CD8-positive, alpha-beta memory T cell (primary cell): Measurements from ENCODE around the gene CLRN1. TPM values are rescaled to one million over a fixed set of nuclear protein-coding genes. Genes with fewer than 3 reads are reported as not detected.

ENCODE experiments used
- CTCF ChIA-PET: fragments of 350-600 bp; sonication (Branson Sonifier 250); formaldehyde crosslinking; loops from one replicate; lab custom pipeline; 2021; ENCODE audit warnings: antibody characterized with exemption; lab: Charles Lee
- POLR2A ChIA-PET: fragments of 350-600 bp; sonication (Branson Sonifier 250); formaldehyde crosslinking; loops from one replicate; lab custom pipeline; 2021; ENCODE audit warnings: antibody characterized with exemption; lab: Charles Lee
- DNase-seq, 5 donors: peaks; one replicate each; pipeline versions ENCODE4 v3.0.0 to v3.0.0-alpha.2; 2020 to 2022; ENCODE audit warnings: mixed read lengths in 1 of 5
- H3K27ac ChIP-seq: one replicate; pipeline ENCODE4 v1.7.0; 2013; ENCODE audit warnings: low read depth, mild to moderate bottlenecking, low read length, moderate library complexity
- H3K27me3 ChIP-seq: 2 replicates; pipeline ENCODE4 v1.7.0; 2013; ENCODE audit warnings: low read length, mild to moderate bottlenecking; ENCODE audit not compliant: insufficient read depth, poor library complexity, severe bottlenecking
- H3K36me3 ChIP-seq: 2 replicates; pipeline ENCODE4 v1.7.0; 2013; ENCODE audit warnings: mild to moderate bottlenecking, low read length, moderate library complexity; ENCODE audit not compliant: insufficient read depth
- H3K4me1 ChIP-seq: 2 replicates; pipeline ENCODE4 v1.7.0; 2013; ENCODE audit warnings: mild to moderate bottlenecking, low read length, moderate library complexity; ENCODE audit not compliant: insufficient read depth
- H3K4me3 ChIP-seq: 2 replicates; pipeline ENCODE4 v1.7.0; 2013; ENCODE audit warnings: mild to moderate bottlenecking, low read length
- H3K9me3 ChIP-seq: 2 replicates; pipeline ENCODE4 v1.7.0; 2013; ENCODE audit warnings: mild to moderate bottlenecking, low read length
- H3K27ac Mint-ChIP-seq, 8 donors: one replicate each; pipeline ENCODE4 v1.8.0; 2020 to 2021; ENCODE audit warnings: mixed read lengths in 8 of 8, mild to moderate bottlenecking in 6 of 8, inconsistent platforms in 3 of 8, moderate library complexity in 3 of 8
- H3K27me3 Mint-ChIP-seq, 2 donors: one replicate each; pipeline ENCODE4 v1.8.0; 2020 to 2021; ENCODE audit warnings: mixed read lengths in 2 of 2, mild to moderate bottlenecking in 1 of 2, moderate library complexity in 1 of 2
- H3K36me3 Mint-ChIP-seq, 3 donors: one replicate each; pipeline ENCODE4 v1.8.0; 2020 to 2021; ENCODE audit warnings: mixed read lengths in 3 of 3, inconsistent platforms in 1 of 3, mild to moderate bottlenecking in 1 of 3
- H3K4me1 Mint-ChIP-seq, 3 donors: one replicate each; pipeline ENCODE4 v1.8.0; 2020 to 2021; ENCODE audit warnings: mixed read lengths in 3 of 3, inconsistent platforms in 1 of 3, mild to moderate bottlenecking in 1 of 3
- H3K4me3 Mint-ChIP-seq, 7 donors: one replicate each; pipeline ENCODE4 v1.8.0; 2020 to 2021; ENCODE audit warnings: mixed read lengths in 7 of 7, mild to moderate bottlenecking in 6 of 7, moderate library complexity in 4 of 7, inconsistent platforms in 2 of 7
- H3K9me3 Mint-ChIP-seq, 5 donors: one replicate each; pipeline ENCODE4 v1.8.0; 2020 to 2022; ENCODE audit warnings: mixed read lengths in 5 of 5, mild to moderate bottlenecking in 3 of 5, moderate library complexity in 2 of 5, inconsistent platforms in 1 of 5
- polyA plus RNA-seq: library from polyadenylated mRNA; unstranded; fragments of 300-500 nt; fragmentation: Illumina TruSeq; gene quantifications from one replicate; pipeline ENCODE4 v1.2.3, GENCODE V29; 2021
- total RNA-seq, 2 experiments: library from RNA; stranded (reverse); gene quantifications; one replicate each; pipeline ENCODE4 v1.2.3, GENCODE V29; 2021

Gene CLRN1
- total and polyA plus RNA-seq, 3 experiments from 2014 or later = not detected

DNA sequence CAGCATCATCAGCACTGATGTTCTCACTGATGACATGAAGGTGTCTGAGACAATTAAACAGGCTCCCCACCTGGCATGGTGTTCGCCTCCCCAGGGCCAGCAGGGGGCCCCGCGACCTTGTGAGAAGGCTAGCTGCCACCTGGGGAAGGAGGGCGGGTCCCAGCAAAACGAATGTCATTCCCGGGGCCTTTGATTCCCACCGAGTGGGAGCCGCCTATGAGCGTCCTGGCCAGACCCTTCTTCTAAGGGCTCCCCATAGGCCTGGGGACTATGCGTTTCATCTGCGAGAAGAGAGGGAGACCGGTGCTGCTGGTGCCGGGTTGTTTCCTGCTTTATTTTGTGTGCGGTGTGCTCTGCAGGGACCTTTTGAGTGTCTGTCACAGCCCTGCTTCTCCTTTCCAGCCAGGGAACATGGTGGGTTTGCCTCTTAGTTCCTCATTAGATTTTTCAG lies 46.8 kb downstream of the CLRN1 start:
- H3K27me3 Mint-ChIP-seq = peaks cover 8 to 27% of the 10 kb centered on the region in 2 donors

DNA sequence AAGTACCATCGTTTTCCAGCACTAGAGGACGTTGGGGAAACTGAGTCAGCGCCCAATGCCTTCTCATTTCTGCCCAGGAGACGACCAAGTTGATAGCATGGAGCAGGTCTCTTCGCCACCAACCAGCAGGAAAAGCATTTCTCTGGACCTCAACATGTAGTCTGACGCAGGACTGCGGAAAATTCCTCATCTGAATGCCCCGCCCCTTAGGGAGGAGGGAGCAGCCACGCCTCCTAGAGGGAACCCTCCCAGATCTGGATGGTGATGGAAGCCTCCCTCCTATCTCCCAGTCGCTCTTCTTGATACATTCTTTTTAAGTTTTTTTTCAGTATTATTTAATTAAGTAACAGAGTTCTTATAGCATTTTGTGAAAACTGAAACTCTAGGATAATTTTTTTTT lies 49.9 kb downstream of the CLRN1 start:
- POLR2A ChIA-PET = no interaction called here

More for the DNA sequence above, 46.8 kb downstream of the CLRN1 start:
- Mint-ChIP-seq H3K4me3 (peak overlapping the region in 6 of 7 donors; percentile 52 to 66 (median 58)), H3K27ac (no peak overlapping the region), H3K4me1 (peaks cover 4 to 9% (median 7%) of the 10 kb centered on the region in 3 donors), H3K9me3 (no peaks in the 10 kb centered on the region), H3K36me3 (no peaks in the 10 kb centered on the region)
- POLR2A ChIA-PET = no interaction called here
- Histone ChIP-seq H3K4me3 (no peak overlapping the region), H3K4me1 (no peaks in the 10 kb centered on the region), H3K27ac (no peak overlapping the region), H3K9me3 (no peaks in the 10 kb centered on the region), H3K27me3 (no peaks in the 10 kb centered on the region), H3K36me3 (no peaks in the 10 kb centered on the region)
- CTCF ChIA-PET = no interaction called here
- peak; percentile 4 to 51 (median 19) for DNase-seq

DNA sequence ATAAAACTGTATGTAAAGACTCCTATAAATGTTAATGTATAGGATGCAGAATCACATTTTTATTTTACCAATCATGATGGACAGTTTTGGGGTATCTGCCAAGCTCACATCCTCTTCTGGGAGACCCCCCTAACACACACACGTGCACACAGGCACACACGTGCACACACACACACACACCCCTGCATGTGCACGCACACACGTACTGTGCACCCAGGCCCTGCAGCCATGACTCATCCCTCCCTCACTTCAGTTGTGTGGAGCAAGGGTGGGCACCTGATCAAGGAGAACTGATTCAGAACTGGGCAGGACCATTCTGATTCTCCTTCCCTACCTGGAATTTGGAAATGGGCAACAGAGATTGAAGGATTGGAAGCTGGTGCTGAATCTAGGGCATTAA lies 51.3 kb downstream of the CLRN1 start:
- peaks cover 4 to 9% (median 7%) of the 10 kb centered on the region in 3 donors for H3K4me1 Mint-ChIP-seq

More for the DNA sequence above, 49.9 kb downstream of the CLRN1 start:
- Histone ChIP-seq H3K27ac (no peak overlapping the region), H3K27me3 (no peaks in the 10 kb centered on the region), H3K36me3 (no peaks in the 10 kb centered on the region), H3K4me3 (no peak overlapping the region), H3K4me1 (no peaks in the 10 kb centered on the region), H3K9me3 (no peaks in the 10 kb centered on the region)
- DNase-seq = no peak
- Mint-ChIP-seq H3K4me3 (no peak overlapping the region), H3K36me3 (no peaks in the 10 kb centered on the region), H3K27me3 (peaks cover 13 to 46% of the 10 kb centered on the region in 2 donors), H3K4me1 (peaks cover 4 to 9% (median 7%) of the 10 kb centered on the region in 3 donors), H3K9me3 (no peaks in the 10 kb centered on the region), H3K27ac (no peak overlapping the region)
- CTCF ChIA-PET = no interaction called here

DNA sequence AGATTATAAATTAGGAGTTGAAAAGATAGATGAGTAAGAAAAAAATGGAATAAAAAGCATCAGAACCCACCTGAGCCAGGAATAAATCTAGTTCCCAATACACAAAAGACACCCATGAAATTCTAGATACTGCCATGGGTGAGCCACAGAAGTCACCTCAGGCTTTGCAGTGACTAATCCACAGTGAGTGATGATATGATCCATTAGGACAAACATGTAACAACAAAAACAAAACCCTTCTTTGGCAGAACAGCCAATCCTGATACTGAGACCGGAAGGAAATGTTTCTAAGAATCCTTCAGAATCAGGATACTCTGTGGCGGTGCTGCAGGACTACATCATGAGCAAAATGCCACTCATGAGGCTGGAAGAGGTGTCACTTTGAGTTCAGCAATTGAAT lies 52.3 kb downstream of the CLRN1 start:
- H3K9me3 Mint-ChIP-seq = no peaks in the 10 kb centered on the region
- H3K36me3 Mint-ChIP-seq = no peaks in the 10 kb centered on the region
- H3K4me1 Mint-ChIP-seq = no peaks in the 10 kb centered on the region
- Histone ChIP-seq H3K36me3 (no peaks in the 10 kb centered on the region), H3K4me3 (no peak overlapping the region), H3K9me3 (no peaks in the 10 kb centered on the region), H3K27me3 (no peaks in the 10 kb centered on the region), H3K4me1 (no peaks in the 10 kb centered on the region), H3K27ac (no peak overlapping the region)
- ChIA-PET CTCF (no interaction called here), POLR2A (no interaction called here)
- peaks cover 8 to 49% of the 10 kb centered on the region in 2 donors for H3K27me3 Mint-ChIP-seq
- no peak for DNase-seq
- no peak overlapping the region for H3K4me3 Mint-ChIP-seq
- H3K27ac Mint-ChIP-seq = no peak overlapping the region

More for the DNA sequence above, 51.3 kb downstream of the CLRN1 start:
- no peaks in the 10 kb centered on the region for H3K36me3 Mint-ChIP-seq
- POLR2A ChIA-PET = no interaction called here
- no peak overlapping the region for H3K4me3 ChIP-seq
- no peaks in the 10 kb centered on the region for H3K36me3 ChIP-seq
- peaks cover 14 to 51% of the 10 kb centered on the region in 2 donors for H3K27me3 Mint-ChIP-seq
- no peak overlapping the region for H3K4me3 Mint-ChIP-seq
- no peaks in the 10 kb centered on the region for H3K9me3 Mint-ChIP-seq
- no peak overlapping the region for H3K27ac Mint-ChIP-seq
- H3K27ac ChIP-seq = no peak overlapping the region
- DNase-seq = no peak
- H3K9me3 ChIP-seq = no peaks in the 10 kb centered on the region
- CTCF ChIA-PET = no interaction called here
- no peaks in the 10 kb centered on the region for H3K27me3 ChIP-seq
- H3K4me1 ChIP-seq = no peaks in the 10 kb centered on the region

DNA sequence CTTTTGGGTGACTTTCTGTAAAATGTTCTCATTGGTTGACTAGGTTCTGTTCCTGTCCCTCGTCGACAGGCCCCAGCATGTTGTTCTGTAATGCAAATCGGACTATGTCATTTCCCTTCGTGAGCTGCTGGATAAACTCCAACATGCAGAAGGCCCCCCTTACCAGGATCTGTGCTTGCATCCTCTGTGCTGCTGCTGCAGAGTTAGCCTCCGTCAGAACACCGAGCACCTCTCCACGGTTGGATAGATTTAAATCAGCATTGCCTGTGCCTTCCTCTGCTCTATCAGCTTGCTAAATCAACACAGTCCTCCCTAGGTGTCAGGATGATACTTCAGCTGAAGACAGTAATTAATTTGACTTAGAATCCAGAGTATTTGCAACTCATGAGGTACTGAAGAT lies 54.6 kb downstream of the CLRN1 start:
- H3K9me3 ChIP-seq = no peaks in the 10 kb centered on the region
- H3K36me3 Mint-ChIP-seq = no peaks in the 10 kb centered on the region
- ChIA-PET CTCF (no interaction called here), POLR2A (no interaction called here)
- H3K4me1 Mint-ChIP-seq = no peaks in the 10 kb centered on the region
- H3K4me1 ChIP-seq = no peaks in the 10 kb centered on the region
- no peaks in the 10 kb centered on the region for H3K36me3 ChIP-seq
- no peak overlapping the region for H3K4me3 ChIP-seq
- no peak overlapping the region for H3K4me3 Mint-ChIP-seq
- H3K9me3 Mint-ChIP-seq = no peaks in the 10 kb centered on the region
- no peak for DNase-seq
- no peak overlapping the region for H3K27ac Mint-ChIP-seq
- no peak overlapping the region for H3K27ac ChIP-seq
- peaks cover 7 to 49% of the 10 kb centered on the region in 2 donors for H3K27me3 Mint-ChIP-seq
- H3K27me3 ChIP-seq = no peaks in the 10 kb centered on the region

DNA sequence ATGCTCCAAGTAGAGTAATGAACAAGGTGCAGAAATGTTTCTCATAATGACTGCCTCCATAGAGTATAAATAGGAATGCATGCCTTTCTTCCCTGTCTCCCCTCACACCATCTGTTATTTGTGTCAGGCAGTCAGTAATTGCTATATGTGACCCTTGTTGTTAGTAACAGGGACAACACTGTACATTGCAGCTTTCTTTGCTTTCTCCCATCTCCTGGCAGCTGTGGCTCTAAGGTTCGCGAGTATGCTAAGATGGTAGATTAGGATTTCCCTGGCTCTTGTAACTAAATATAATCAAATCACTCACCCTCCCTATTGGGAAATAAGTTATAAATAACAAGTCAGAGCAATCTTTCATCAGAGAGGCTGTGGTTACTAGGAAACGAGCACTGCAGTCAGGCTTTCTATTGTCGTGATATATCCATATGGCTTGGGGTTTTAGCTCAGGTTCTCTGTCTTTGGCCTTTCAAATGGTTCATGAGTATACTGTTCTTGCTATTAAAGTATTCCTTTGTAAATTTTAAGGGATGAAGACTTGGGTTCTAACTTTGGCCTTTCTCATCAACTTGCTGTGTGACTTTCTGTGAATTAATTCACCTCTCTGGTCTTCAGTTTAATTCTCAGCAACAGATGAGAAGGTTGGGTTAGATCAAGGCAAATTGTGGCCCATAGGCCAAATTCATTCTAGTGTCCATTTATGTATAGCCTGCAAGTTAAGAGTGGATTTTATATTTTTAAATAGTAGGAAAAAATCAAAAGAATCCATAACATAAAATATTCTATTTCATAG lies 59.2 kb downstream of the CLRN1 start:
- no peak for DNase-seq
- Histone ChIP-seq H3K9me3 (no peaks in the 10 kb centered on the region), H3K4me1 (no peaks in the 10 kb centered on the region), H3K27me3 (no peaks in the 10 kb centered on the region), H3K4me3 (no peak overlapping the region), H3K36me3 (no peaks in the 10 kb centered on the region), H3K27ac (no peak overlapping the region)
- no peaks in the 10 kb centered on the region for H3K9me3 Mint-ChIP-seq
- H3K36me3 Mint-ChIP-seq = no peaks in the 10 kb centered on the region
- no peak overlapping the region for H3K4me3 Mint-ChIP-seq
- H3K27ac Mint-ChIP-seq = no peak overlapping the region
- H3K4me1 Mint-ChIP-seq = no peaks in the 10 kb centered on the region
- H3K27me3 Mint-ChIP-seq = peaks cover 14 to 41% of the 10 kb centered on the region in 2 donors
- POLR2A ChIA-PET = no interaction called here
- CTCF ChIA-PET = no interaction called here

DNA sequence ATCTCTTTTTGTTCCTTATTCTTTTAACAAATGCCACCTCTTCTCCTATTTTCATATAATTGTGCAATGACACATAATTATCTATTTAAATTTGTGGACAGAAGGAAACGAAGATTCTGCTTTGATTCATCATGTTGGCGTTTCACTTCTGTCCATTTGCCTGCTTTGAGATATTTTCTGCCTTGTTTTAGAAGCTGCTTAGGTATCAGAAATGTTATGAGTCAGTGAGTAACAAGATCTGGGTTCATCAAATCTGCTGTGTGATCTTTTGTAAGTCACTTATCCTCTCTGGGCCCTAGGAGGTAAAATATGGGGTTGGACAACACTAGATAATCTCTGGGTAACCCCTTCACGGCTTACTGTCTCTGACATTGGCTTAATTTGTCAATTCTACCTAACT lies 60.0 kb downstream of the CLRN1 start:
- no peak overlapping the region for H3K27ac ChIP-seq
- Mint-ChIP-seq H3K4me1 (no peaks in the 10 kb centered on the region), H3K36me3 (no peaks in the 10 kb centered on the region), H3K4me3 (no peak overlapping the region), H3K9me3 (no peaks in the 10 kb centered on the region), H3K27ac (no peak overlapping the region), H3K27me3 (peaks cover 18 to 39% of the 10 kb centered on the region in 2 donors)
- no peaks in the 10 kb centered on the region for H3K36me3 ChIP-seq
- H3K27me3 ChIP-seq = no peaks in the 10 kb centered on the region
- CTCF ChIA-PET = no interaction called here
- H3K9me3 ChIP-seq = no peaks in the 10 kb centered on the region
- H3K4me1 ChIP-seq = no peaks in the 10 kb centered on the region
- no peak overlapping the region for H3K4me3 ChIP-seq
- DNase-seq = no peak
- POLR2A ChIA-PET = no interaction called here

DNA sequence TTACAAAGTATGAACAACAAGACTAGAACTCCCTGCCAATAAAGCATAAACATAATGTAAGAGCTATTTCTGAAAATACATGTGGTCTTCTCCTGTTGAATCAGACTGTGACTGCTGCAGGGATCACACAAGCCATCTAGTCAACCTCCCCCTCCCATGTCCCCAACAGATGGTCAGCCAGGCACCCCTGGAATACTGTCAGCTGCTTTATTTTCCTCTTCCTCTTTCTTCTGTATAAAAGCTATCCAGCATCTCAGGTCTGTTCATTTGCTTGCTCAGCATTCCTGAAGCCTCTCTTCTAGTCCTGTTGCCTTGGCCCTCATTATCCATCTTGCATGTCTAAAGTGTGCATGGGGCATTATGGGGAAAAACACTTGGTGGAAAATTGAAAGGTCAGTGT lies 60.8 kb downstream of the CLRN1 start:
- Histone ChIP-seq H3K27ac (no peak overlapping the region), H3K9me3 (no peaks in the 10 kb centered on the region), H3K27me3 (no peaks in the 10 kb centered on the region), H3K4me1 (no peaks in the 10 kb centered on the region), H3K36me3 (no peaks in the 10 kb centered on the region), H3K4me3 (no peak overlapping the region)
- CTCF ChIA-PET = no interaction called here
- no peak overlapping the region for H3K4me3 Mint-ChIP-seq
- POLR2A ChIA-PET = no interaction called here
- no peaks in the 10 kb centered on the region for H3K36me3 Mint-ChIP-seq
- H3K4me1 Mint-ChIP-seq = no peaks in the 10 kb centered on the region
- H3K27me3 Mint-ChIP-seq = peaks cover 19 to 42% of the 10 kb centered on the region in 2 donors
- no peak overlapping the region for H3K27ac Mint-ChIP-seq
- no peaks in the 10 kb centered on the region for H3K9me3 Mint-ChIP-seq
- DNase-seq = no peak
